ENCODE results near the gene HCK. TPM values are rescaled to one million over a fixed set of nuclear protein-coding genes. Genes with fewer than 3 reads are reported as not detected.

HCK gene
- total RNA-seq, 1 experiment from 2014 or later = 0.41 TPM

DNA sequence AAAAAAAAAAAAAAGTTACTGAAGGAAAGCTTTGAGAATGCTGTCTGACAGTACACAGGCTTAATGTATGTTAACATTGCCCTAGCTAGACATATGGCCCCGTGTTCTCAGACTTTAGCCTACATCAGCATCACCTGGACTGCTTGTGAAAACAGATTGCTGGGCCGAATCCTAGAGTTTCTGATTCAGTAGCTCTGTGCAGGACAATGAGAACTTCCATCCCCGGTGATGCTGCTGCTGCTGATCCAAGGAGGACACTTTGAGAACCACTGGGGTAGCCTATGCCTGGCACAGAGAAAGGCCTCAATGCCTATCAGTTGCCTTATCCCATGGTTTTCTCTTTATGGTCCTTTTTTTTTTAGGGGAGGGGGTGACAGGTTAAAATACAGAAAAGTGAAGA is 1.6 kb downstream of the HCK start:
- in situ Hi-C loops (cut with HindIII; ENCODE audit: low sequenced_read_pairs) = no loop called here
- DNase-seq (ENCODE audit: low spot score) = no peak

- in situ Hi-C loops (cut with HindIII; ENCODE audit: low sequenced_read_pairs) = no loop called here
Observed at GRCh38 chr20:32056708-32057483, 4.9 kb downstream of the HCK start.

DNA sequence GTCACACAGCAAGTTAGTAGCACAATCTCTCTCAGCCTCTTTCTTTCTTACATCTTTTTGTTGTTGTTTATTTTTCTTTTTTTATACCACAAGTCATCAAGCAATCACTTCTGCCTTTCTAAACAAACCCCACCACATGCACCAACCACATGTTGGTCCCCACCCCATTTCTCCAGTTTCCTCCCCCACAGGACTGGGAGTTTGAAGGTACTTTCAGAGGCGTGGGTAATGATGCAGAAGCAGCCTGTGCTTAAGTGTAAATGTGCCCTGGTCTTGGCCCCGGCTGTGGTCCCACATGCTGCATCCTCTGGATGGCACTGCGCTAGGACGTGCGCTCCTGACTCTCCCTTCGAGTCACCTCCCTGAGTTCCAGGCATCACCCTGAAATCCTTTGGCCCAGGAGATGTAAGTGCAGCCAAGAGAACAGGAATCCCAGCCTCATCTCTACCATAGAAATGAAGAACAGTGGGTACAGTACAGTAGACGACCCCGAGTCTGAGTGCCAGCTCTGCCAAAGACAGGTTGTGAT is 5.7 kb downstream of the HCK start:
- no peak for DNase-seq (ENCODE audit: low spot score)
- in situ Hi-C loops (cut with HindIII; ENCODE audit: low sequenced_read_pairs) = no loop called here

More at GRCh38 chr20:32056708-32057483, 4.9 kb downstream of the HCK start:
- no peak for DNase-seq (ENCODE audit: low spot score)

DNA sequence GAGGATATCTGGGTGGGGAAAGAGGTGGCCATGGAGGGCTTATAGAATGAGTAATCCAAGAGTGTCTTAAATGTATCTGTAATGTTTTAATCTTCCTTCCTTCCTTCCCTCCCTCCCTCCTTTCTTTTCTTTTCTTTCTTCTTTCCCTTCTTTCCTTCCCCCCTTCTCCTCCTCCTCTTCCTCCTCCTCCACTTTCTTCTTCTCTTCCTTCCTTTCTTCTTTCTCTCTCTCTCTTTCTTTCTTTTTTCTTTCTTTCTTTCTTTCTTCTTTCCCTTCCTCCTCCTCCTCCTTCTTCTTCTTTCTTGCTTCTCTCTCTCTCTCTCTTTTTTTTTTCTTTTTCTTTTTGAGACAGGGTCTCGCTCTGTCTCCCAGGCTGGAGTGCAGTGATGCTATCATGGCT is 7.1 kb downstream of the HCK start:
- in situ Hi-C loops (cut with HindIII; ENCODE audit: low sequenced_read_pairs) = no loop called here
- DNase-seq (ENCODE audit: low spot score) = no peak

DNA sequence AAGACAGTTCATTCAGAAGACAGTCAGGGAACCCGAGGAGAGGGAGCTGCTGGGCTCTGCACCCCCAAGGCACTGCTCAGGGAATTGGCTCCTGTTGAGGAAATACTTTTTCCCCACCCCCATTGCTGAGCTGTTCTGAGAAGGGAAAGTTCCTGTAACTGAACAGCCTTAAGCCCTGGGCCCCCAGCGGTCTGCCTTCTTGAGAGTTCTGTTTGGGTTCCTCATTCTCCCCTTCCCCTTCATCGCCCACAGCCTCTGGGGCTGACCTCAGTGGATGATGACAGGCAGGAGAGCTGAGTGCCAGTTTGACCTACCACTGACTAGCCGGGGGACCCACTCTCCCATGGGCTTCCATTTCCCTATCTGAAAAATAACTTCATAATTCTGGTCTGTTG is 10.7 kb downstream of the HCK start:
- no peak for DNase-seq (ENCODE audit: low spot score)
- in situ Hi-C loops (cut with HindIII; ENCODE audit: low sequenced_read_pairs) = no loop called here

GRCh38 chr20:32063695-32064094 is 11.7 kb downstream of the HCK start:
- no peak for DNase-seq (ENCODE audit: low spot score)
- in situ Hi-C loops (cut with HindIII; ENCODE audit: low sequenced_read_pairs) = no loop called here

DNA sequence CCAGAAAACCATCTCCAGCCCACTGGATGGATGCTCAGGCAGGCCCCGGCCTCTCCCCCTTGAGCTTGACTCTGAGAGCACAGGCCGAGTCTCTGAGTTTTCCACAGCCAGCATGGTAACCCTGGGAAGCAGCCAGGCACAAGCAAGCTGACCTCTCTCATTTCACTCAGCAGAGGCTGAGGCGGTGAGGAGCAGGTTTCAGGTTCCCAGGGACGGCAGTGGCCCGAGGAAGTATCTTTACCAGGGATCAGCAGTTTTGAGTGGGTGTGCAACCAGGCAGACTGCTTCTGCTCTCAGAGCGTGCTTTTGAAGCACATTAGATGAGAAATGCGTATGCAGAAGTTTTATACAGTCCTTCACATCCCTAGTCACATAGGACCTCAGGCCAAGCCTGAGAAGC is 12.6 kb downstream of the HCK start:
- in situ Hi-C loops (cut with HindIII; ENCODE audit: low sequenced_read_pairs) = no loop called here
- DNase-seq (ENCODE audit: low spot score) = no peak

- in situ Hi-C loops (cut with HindIII; ENCODE audit: low sequenced_read_pairs) = no loop called here
- DNase-seq (ENCODE audit: low spot score) = peak; percentile 29
Observed at GRCh38 chr20:32067234-32067821, 15.3 kb downstream of the HCK start.

GRCh38 chr20:32068174-32068573 is 16.1 kb downstream of the HCK start:
- no peak for DNase-seq (ENCODE audit: low spot score)
- in situ Hi-C loops (cut with HindIII; ENCODE audit: low sequenced_read_pairs) = no loop called here

DNA sequence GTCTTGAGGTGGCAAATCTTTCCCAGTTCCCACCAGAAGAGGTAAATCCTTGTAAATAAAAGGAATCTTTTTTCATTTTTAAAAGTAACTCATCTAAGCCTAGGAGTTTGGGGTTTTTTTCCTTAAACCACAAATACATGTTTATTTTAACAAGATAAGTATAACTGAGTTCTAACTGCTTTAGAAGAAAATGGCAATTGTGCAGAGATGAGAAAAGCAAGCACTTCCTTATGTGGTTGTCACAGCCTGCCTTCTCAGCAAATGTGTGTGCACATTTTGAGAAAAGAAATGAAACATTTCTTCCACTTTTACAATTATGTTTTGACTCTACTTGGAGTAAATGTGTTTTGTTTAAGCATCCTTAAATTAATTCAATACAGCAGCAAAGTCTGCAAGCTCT is 17.7 kb downstream of the HCK start:
- in situ Hi-C loops (cut with HindIII; ENCODE audit: low sequenced_read_pairs) = no loop called here
- no peak for DNase-seq (ENCODE audit: low spot score)

GRCh38 chr20:32070282-32070681 is 18.2 kb downstream of the HCK start:
- no peak for DNase-seq (ENCODE audit: low spot score)
- in situ Hi-C loops (cut with HindIII; ENCODE audit: low sequenced_read_pairs) = no loop called here

GRCh38 chr20:32070690-32071213 is 18.7 kb downstream of the HCK start:
- no peak for DNase-seq (ENCODE audit: low spot score)
- in situ Hi-C loops (cut with HindIII; ENCODE audit: low sequenced_read_pairs) = no loop called here

- DNase-seq (ENCODE audit: low spot score) = no peak
- in situ Hi-C loops (cut with HindIII; ENCODE audit: low sequenced_read_pairs) = no loop called here
Observed at GRCh38 chr20:32071395-32072167, 19.5 kb downstream of the HCK start.

DNA sequence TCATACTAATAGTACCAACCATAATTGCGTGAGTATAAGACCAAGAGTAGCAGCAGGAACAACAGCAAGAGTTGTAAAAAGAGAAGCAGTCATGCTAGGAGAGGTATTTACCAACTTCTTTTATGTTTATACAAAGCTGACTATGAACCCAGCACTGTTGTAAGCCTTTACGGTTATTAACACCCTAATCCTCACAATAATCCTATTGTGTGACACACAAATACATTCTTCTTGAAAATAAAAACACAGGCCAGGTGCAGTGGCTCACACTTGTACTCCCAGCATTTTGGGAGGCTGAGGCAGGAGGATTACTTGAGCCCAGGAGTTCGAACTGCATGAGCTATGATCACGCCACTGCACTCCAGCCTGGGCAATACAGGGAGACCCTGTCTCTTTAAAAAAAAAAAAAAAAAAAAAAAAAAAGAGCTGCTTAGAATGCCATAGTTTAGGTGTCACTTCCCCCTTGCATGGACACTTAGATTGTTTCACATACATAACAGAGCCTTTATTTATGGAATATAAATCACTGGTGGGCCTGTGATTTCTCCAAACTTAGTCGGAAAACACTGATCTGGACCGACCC is 20.2 kb downstream of the HCK start:
- DNase-seq (ENCODE audit: low spot score) = no peak
- in situ Hi-C loops (cut with HindIII; ENCODE audit: low sequenced_read_pairs) = no loop called here

- in situ Hi-C loops (cut with HindIII; ENCODE audit: low sequenced_read_pairs) = no loop called here
- no peak for DNase-seq (ENCODE audit: low spot score)
Observed at GRCh38 chr20:32075534-32075933, 23.5 kb downstream of the HCK start.

- DNase-seq (ENCODE audit: low spot score) = no peak
- in situ Hi-C loops (cut with HindIII; ENCODE audit: low sequenced_read_pairs) = no loop called here
Observed at GRCh38 chr20:32077190-32077589, 25.1 kb downstream of the HCK start.

DNA sequence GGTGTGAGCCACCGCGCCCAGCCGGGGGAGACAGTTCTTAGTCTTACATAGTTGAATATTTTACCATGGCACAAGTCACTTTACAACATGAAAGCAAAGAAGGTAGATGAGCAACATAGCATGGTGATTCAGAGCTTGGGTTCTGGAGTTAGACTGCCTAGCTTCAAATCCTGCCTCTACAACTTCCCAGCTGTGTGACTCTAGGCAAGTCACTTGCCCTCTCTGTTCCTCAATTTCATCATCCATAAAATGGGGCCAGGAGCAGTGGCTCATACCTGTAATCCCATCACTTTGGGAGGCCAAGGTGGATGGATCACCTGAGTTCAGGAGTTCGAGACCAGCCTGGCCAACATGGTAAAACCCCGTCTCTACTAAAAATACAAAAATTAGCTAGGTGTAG is 26.3 kb downstream of the HCK start:
- in situ Hi-C loops (cut with HindIII; ENCODE audit: low sequenced_read_pairs) = no loop called here
- DNase-seq (ENCODE audit: low spot score) = no peak

DNA sequence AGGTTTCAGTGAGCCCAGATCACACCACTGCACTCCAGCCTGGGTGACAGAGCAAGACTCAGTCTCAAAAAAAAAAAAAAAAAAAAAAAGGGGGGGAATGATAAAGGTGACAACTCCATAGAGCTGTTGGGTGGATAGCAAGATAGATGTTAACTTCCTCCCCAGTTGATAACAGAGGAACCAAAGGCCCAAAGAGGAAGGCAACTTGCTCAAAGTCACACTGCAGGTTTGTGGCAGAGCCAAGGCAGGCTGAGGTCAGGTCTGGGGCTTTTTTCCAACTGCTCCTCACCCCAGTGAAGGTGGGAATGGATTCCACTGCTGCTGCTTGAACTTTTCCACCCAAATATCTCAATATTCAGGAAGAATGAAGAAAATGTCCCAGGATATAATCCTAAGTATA is 26.7 kb downstream of the HCK start:
- no peak for DNase-seq (ENCODE audit: low spot score)
- in situ Hi-C loops (cut with HindIII; ENCODE audit: low sequenced_read_pairs) = no loop called here

DNA sequence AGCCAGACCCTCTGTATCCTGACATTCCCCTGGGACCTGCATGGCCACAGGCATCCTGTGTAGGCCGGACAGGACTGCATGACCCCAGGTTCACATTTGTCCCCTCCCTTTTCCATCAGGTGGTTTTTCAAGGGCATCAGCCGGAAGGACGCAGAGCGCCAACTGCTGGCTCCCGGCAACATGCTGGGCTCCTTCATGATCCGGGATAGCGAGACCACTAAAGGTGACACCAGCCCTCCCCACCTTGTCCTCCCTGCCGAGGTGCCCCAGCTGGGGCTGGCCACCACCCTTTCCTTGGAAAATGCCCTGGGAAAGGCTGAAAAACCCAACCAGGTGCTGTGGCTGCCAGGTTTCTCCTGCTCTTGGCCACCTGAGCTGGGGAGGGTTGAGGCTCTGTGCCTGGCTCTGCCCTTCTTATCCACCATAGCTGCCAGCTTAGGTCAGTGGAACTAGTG is 27.6 kb downstream of the HCK start:
- in situ Hi-C loops (cut with HindIII; ENCODE audit: low sequenced_read_pairs) = no loop called here
- no peak for DNase-seq (ENCODE audit: low spot score)
